Jurkat, Clone E6-1 (cell line): ENCODE data around the gene TPK1.

Source experiments
- DNase-seq: peaks from one replicate; pipeline ENCODE4 v3.0.0-alpha.2; 2011; ENCODE audit warnings: low read depth, low spot score
- H3K4me3 ChIP-seq: 2 replicates; pipeline ENCODE4 v1.5.1; 2011; ENCODE audit warnings: mild to moderate bottlenecking, low read length, control low read depth, moderate library complexity

The TPK1 gene

GRCh38 chr7:144404946-144405345 is 430.9 kb downstream of the TPK1 start:
- DNase-seq = no peak

GRCh38 chr7:144403649-144404061 is 432.2 kb downstream of the TPK1 start, which contains the start of gene NOBOX:
Gene NOBOX, minus strand, starts transcription at chr7:144403693.
- no peak for DNase-seq
- H3K4me3 ChIP-seq = no peak within 1 kb of the TSS

More at GRCh38 chr7:144404946-144405345, 430.9 kb downstream of the TPK1 start:
- H3K4me3 ChIP-seq = no peak overlapping the region

- no peak overlapping the region for H3K4me3 ChIP-seq
- no peak for DNase-seq
Measured at GRCh38 chr7:144403102-144403501, 432.8 kb downstream of the TPK1 start.
